WTC11 (cell line): ENCODE results near the gene MLEC.

Experiments
- CTCF ChIP-seq: fragments of 200-600 bp; IDR thresholded peaks from 2 replicates; pipeline ENCODE4 v1.8.0; 2022; ENCODE audit warnings: antibody characterized with exemption
- MAX ChIP-seq: sonication (generic); formaldehyde crosslinking; IDR thresholded peaks from 2 replicates; pipeline ENCODE4 v1.8.0; 2022; ENCODE audit warnings: mild to moderate bottlenecking, missing genetic modification reagents
- USF2 ChIP-seq: sonication (generic); formaldehyde crosslinking; IDR thresholded peaks from 2 replicates; pipeline ENCODE4 v1.8.1; 2023; ENCODE audit warnings: mild to moderate bottlenecking, missing genetic modification reagents, moderate library complexity
- ZNF512 ChIP-seq: sonication (generic); formaldehyde crosslinking; IDR thresholded peaks from 2 replicates; pipeline ENCODE4 v1.8.1; 2022; ENCODE audit warnings: missing genetic modification reagents, borderline replicate concordance

GRCh38 chr12:120653611-120654010, 33.3 kb upstream of the MLEC start:
- TF ChIP-seq MAX (CRISPR knock-in tag): no peak
- TF ChIP-seq CTCF: no peak
- no peak for TF ChIP-seq ZNF512
- TF ChIP-seq USF2 (CRISPR knock-in tag): no peak
